ENCODE results near the gene OR5H14. TPM values are rescaled to one million over a fixed set of nuclear protein-coding genes. Genes with fewer than 3 reads are reported as not detected.
"Not testable (repeated sequence)": the region's sequence is repeated elsewhere in the genome, so short reads cannot be mapped to it uniquely, and the experiment has no call there.

OR5H14 gene
- total RNA-seq, 1 donor from 2014 or later, result not detected

- DNase-seq (ENCODE audit: extremely low read depth, low read depth, low spot score), result not testable (repeated sequence)
Measured at GRCh38 chr3:98196293-98196692, 49.0 kb downstream of the OR5H14 start.

GRCh38 chr3:98199020-98199419 lies 51.7 kb downstream of the OR5H14 start:
- no peak for DNase-seq (ENCODE audit: extremely low read depth, low read depth, low spot score)

Other genes with a start within 250 kb of the OR5H14 start
- 18.3 and 27.1 TPM in 2 replicates for gene RIOX2, start 175.0 kb upstream of the OR5H14 start, total RNA-seq
- gene GABRR3, start 112.2 kb upstream of the OR5H14 start, total RNA-seq, result not detected in 2 replicates
- gene OR5AC2, start 60.3 kb upstream of the OR5H14 start, total RNA-seq, result not detected in 2 replicates
- not detected in 2 replicates for gene OR5H1, start 16.8 kb upstream of the OR5H14 start, total RNA-seq
- not detected in 2 replicates for gene OR5H15, start 19.2 kb downstream of the OR5H14 start, total RNA-seq
- not detected in 2 replicates for gene OR5H6, start 116.8 kb downstream of the OR5H14 start, total RNA-seq
- not detected in 2 replicates for gene OR5H2, start 135.0 kb downstream of the OR5H14 start, total RNA-seq
- gene OR5K4, start 206.4 kb downstream of the OR5H14 start, total RNA-seq, result not detected in 2 replicates
- gene OR5K3, start 243.2 kb downstream of the OR5H14 start, total RNA-seq, result not detected in 2 replicates